Ishikawa (cell line): ENCODE results near the gene C4orf17.

Experiments used
- CEBPB ChIP-seq: IDR thresholded peaks from 2 replicates; pipeline ENCODE4 v1.6.1; 2012
- CREB1 ChIP-seq: IDR thresholded peaks from 2 replicates; pipeline ENCODE4 v1.6.1; 2012; ENCODE audit warnings: low read depth
- EP300 ChIP-seq: IDR thresholded peaks from 2 replicates; pipeline ENCODE4 v1.6.1; 2012; ENCODE audit warnings: borderline replicate concordance
- FOXM1 ChIP-seq: IDR thresholded peaks from 2 replicates; pipeline ENCODE4 v1.6.1; 2012; ENCODE audit warnings: low read depth, borderline replicate concordance
- NFIC ChIP-seq: IDR thresholded peaks from 2 replicates; pipeline ENCODE4 v1.6.1; 2012
- RAD21 ChIP-seq: IDR thresholded peaks from 2 replicates; pipeline ENCODE4 v1.6.1; 2012; ENCODE audit warnings: low read depth
- TAF1 ChIP-seq: IDR thresholded peaks from 2 replicates; pipeline ENCODE4 v1.6.1; 2012; ENCODE audit warnings: low read depth, mild to moderate bottlenecking
- TCF12 ChIP-seq: IDR thresholded peaks from 2 replicates; pipeline ENCODE4 v1.6.1; 2012; ENCODE audit warnings: low read depth
- TEAD4 ChIP-seq: IDR thresholded peaks from 2 replicates; pipeline ENCODE4 v1.6.1; 2012
- YY1 ChIP-seq: IDR thresholded peaks from 2 replicates; pipeline ENCODE4 v1.6.1; 2012; ENCODE audit warnings: low read depth
- ZBTB7A ChIP-seq: IDR thresholded peaks from 2 replicates; pipeline ENCODE4 v1.6.1; 2012; ENCODE audit warnings: low read depth
- TF ChIP-seq, protein P1 (sequence below): IDR thresholded peaks from 2 replicates; pipeline ENCODE4 v1.6.1; 2012
- TF ChIP-seq, protein P2 (sequence below): IDR thresholded peaks from 2 replicates; pipeline ENCODE4 v1.6.1; 2012; ENCODE audit warnings: low read depth, mild to moderate bottlenecking
- TF ChIP-seq, protein P3 (sequence below): IDR thresholded peaks from 2 replicates; pipeline ENCODE4 v1.6.1; 2012

The C4orf17 gene

DNA sequence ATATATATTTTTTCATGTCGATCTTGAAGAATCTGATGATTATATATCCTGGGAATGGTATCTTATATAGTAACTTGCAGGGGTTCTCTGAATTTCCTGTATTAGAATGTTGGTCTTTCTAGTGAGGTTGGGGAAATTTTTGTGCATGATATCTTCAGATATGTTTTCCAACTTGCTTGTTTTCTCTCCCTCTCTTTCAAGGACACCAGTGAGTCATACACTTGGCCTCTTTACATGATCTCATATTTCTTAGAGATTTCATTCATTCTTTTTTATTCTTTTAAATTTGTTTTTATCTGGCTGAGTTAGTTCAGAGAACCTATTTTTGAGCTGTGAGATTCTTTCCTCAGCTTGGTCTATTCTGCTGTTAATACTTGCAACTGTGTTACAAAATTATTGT, 27.2 kb upstream of the C4orf17 start:
- TF ChIP-seq NFIC (no peak), TEAD4 (no peak), TAF1 (no peak), YY1 (no peak), EP300 (no peak), TCF12 (no peak)
- TF ChIP-seq, protein P1, sequence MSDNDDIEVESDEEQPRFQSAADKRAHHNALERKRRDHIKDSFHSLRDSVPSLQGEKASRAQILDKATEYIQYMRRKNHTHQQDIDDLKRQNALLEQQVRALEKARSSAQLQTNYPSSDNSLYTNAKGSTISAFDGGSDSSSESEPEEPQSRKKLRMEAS = no peak
- TF ChIP-seq, protein P2, sequence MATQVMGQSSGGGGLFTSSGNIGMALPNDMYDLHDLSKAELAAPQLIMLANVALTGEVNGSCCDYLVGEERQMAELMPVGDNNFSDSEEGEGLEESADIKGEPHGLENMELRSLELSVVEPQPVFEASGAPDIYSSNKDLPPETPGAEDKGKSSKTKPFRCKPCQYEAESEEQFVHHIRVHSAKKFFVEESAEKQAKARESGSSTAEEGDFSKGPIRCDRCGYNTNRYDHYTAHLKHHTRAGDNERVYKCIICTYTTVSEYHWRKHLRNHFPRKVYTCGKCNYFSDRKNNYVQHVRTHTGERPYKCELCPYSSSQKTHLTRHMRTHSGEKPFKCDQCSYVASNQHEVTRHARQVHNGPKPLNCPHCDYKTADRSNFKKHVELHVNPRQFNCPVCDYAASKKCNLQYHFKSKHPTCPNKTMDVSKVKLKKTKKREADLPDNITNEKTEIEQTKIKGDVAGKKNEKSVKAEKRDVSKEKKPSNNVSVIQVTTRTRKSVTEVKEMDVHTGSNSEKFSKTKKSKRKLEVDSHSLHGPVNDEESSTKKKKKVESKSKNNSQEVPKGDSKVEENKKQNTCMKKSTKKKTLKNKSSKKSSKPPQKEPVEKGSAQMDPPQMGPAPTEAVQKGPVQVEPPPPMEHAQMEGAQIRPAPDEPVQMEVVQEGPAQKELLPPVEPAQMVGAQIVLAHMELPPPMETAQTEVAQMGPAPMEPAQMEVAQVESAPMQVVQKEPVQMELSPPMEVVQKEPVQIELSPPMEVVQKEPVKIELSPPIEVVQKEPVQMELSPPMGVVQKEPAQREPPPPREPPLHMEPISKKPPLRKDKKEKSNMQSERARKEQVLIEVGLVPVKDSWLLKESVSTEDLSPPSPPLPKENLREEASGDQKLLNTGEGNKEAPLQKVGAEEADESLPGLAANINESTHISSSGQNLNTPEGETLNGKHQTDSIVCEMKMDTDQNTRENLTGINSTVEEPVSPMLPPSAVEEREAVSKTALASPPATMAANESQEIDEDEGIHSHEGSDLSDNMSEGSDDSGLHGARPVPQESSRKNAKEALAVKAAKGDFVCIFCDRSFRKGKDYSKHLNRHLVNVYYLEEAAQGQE = no peak

DNA sequence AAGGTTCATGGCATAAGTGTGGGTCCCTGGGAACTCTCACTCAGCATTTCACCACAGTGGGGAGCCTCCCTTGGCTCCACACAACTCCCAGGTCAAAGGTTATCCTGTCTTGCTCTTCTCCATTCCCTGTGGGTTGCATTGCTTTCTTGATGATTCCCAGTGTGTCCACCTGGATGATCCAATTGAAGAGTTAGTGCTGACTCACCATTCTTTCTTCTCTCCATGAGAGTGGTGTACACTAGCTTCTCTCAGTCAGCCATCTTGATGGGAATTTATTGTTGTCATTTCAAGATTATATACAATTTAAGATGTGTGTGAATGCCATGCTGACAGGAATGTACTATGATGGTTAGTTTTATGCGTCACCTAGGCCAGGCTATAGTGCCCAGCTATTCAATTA, 25.6 kb upstream of the C4orf17 start:
- TF ChIP-seq EP300 (no peak), NFIC (no peak), CREB1 (no peak), ZBTB7A (no peak), TAF1 (no peak), CEBPB (no peak), TCF12 (no peak), TEAD4 (no peak)
- TF ChIP-seq, protein P2 = no peak
- TF ChIP-seq, protein P1 = no peak
- TF ChIP-seq, protein P3, sequence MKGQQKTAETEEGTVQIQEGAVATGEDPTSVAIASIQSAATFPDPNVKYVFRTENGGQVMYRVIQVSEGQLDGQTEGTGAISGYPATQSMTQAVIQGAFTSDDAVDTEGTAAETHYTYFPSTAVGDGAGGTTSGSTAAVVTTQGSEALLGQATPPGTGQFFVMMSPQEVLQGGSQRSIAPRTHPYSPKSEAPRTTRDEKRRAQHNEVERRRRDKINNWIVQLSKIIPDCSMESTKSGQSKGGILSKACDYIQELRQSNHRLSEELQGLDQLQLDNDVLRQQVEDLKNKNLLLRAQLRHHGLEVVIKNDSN = no peak

DNA sequence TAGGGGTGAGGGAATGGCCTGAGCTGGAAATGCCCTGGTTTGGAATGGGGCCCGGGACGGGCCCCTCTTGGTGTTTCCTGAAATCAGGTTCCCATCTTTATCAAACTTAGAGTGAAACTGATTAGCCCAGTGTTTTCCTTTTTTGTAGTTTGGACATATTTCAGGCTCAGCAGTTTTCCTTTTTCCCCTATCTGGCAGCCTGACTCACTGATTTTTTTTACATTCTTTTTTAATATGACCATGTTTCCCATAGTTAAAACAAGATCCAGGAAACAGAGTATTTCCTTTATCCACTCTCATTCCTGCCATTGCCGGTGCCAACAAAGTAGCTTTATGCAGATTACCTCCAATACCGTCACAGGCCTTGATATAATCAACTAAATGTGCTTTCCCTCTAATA, 20.5 kb upstream of the C4orf17 start:
- TF ChIP-seq FOXM1 = no peak
- no peak for TF ChIP-seq TCF12
- TF ChIP-seq, protein P2 = no peak
- no peak for TF ChIP-seq CREB1
- TF ChIP-seq, protein P3 = no peak
- TF ChIP-seq TEAD4 = no peak
- no peak for TF ChIP-seq RAD21
- TF ChIP-seq TAF1 = no peak
- TF ChIP-seq, protein P1 = no peak

DNA sequence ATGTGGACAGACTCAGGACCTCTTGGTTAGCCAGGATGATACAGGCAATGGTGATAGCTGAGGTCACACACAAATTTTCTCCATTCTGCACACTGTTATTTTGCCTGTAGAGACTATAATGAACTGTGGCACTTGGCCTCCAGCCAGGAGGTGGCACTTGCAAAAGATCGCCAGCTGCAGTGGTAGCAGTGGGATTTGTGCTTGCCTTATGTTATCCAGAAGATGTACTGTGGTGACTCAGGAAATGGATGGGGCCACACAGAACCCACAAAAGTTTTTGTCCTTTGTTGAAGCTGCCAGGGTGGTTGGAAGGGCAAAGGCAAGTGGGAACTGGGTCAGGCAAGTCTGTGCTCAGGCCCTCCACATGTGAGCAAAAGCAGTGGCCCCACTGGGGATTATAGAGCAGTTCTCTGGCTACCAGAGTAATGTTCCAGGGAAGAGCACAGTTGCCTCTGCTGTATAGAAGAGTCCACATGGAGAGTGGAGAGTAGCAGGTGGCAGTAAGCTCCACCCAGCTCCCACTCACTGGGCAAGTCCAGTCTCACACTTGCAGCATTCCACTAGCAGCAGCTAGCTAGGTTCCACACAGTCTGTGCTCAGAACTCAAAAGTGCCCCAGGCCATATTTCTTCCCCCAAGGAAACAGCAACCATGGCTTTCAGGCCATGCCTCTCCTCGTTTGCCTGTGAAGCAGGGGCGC, 5.9 kb upstream of the C4orf17 start:
- TF ChIP-seq NFIC (peak; percentile 15; the same call in 1 of the 2 replicates), ZBTB7A (no peak), TCF12 (no peak)
- TF ChIP-seq, protein P1 = no peak
- TF ChIP-seq, protein P3 = no peak
